H9 (cell line): ENCODE measurements around the gene NTMT1. TPM values are rescaled to one million over a fixed set of nuclear protein-coding genes. Genes with fewer than 3 reads are reported as not detected.

Experiments
- DNase-seq: peaks from one replicate; pipeline ENCODE4 v3.0.0-alpha.2; 2017
- H2AFZ ChIP-seq: one replicate; pipeline ENCODE4 v1.6.1; 2013; ENCODE audit warnings: mild to moderate bottlenecking, low read length, control low read depth, moderate library complexity
- H2AK5ac ChIP-seq: 2 replicates; pipeline ENCODE4 v1.6.1; 2013; ENCODE audit warnings: low read length, control low read depth, mixed read lengths; ENCODE audit not compliant: insufficient read length
- H2BK120ac ChIP-seq: one replicate; pipeline ENCODE4 v1.6.1; 2013; ENCODE audit warnings: low read depth, mild to moderate bottlenecking, low read length, control low read depth, inconsistent platforms; ENCODE audit not compliant: poor library complexity, severe bottlenecking
- H2BK12ac ChIP-seq: 2 replicates; pipeline ENCODE4 v1.6.1; 2013; ENCODE audit warnings: low read length, control low read depth, mixed read lengths, low read depth; ENCODE audit not compliant: insufficient read length
- H2BK15ac ChIP-seq: 2 replicates; pipeline ENCODE4 v1.6.1; 2013; ENCODE audit warnings: low read depth, low read length, control low read depth
- H2BK20ac ChIP-seq: one replicate; pipeline ENCODE4 v1.6.1; 2013; ENCODE audit warnings: low read depth, mild to moderate bottlenecking, low read length, control low read depth, inconsistent platforms; ENCODE audit not compliant: poor library complexity, severe bottlenecking
- H2BK5ac ChIP-seq: 2 replicates; pipeline ENCODE4 v1.6.1; 2013; ENCODE audit warnings: low read length, control low read depth, mixed read lengths; ENCODE audit not compliant: insufficient read length
- H3K14ac ChIP-seq: 2 replicates; pipeline ENCODE4 v1.6.1; 2013; ENCODE audit warnings: low read length, control low read depth; ENCODE audit not compliant: insufficient read depth
- H3K18ac ChIP-seq: 2 replicates; pipeline ENCODE4 v1.6.1; 2013; ENCODE audit warnings: low read depth, mild to moderate bottlenecking, mixed read lengths, low read length, control low read depth; ENCODE audit not compliant: insufficient read length
- H3K23ac ChIP-seq: 2 replicates; pipeline ENCODE4 v1.6.1; 2013; ENCODE audit warnings: low read length, control low read depth, mixed read lengths, low read depth; ENCODE audit not compliant: insufficient read length
- H3K23me2 ChIP-seq: 2 replicates; pipeline ENCODE4 v1.6.1; 2013; ENCODE audit warnings: low read depth, mild to moderate bottlenecking, mixed read lengths, low read length, control low read depth; ENCODE audit not compliant: insufficient read length, poor library complexity, severe bottlenecking
- H3K27ac ChIP-seq: 2 replicates; pipeline ENCODE4 v1.5.1; 2013; ENCODE audit warnings: low read length, control low read depth, mixed read lengths, low read depth; ENCODE audit not compliant: insufficient read length
- H3K27me3 ChIP-seq: 2 replicates; pipeline ENCODE4 v1.6.1; 2013; ENCODE audit warnings: low read length, control low read depth, inconsistent platforms; ENCODE audit not compliant: insufficient read depth
- H3K4ac ChIP-seq: 2 replicates; pipeline ENCODE4 v1.6.1; 2013; ENCODE audit warnings: low read depth, mild to moderate bottlenecking, control low read depth, inconsistent platforms, low read length, moderate library complexity
- H3K4me1 ChIP-seq: 2 replicates; pipeline ENCODE4 v1.6.1; 2013; ENCODE audit warnings: low read length, control low read depth, inconsistent platforms; ENCODE audit not compliant: insufficient read depth
- H3K4me2 ChIP-seq: 2 replicates; pipeline ENCODE4 v1.6.1; 2013; ENCODE audit warnings: low read length, control low read depth, mixed read lengths; ENCODE audit not compliant: insufficient read length, insufficient read depth
- H3K56ac ChIP-seq: 2 replicates; pipeline ENCODE4 v1.6.1; 2013; ENCODE audit warnings: low read depth, mild to moderate bottlenecking, mixed read lengths, low read length, control low read depth; ENCODE audit not compliant: insufficient read length
- H3K79me1 ChIP-seq: 2 replicates; pipeline ENCODE4 v1.6.1; 2013; ENCODE audit warnings: low read depth, mild to moderate bottlenecking, moderate library complexity, low read length, control low read depth, inconsistent platforms; ENCODE audit not compliant: insufficient read depth, poor library complexity, severe bottlenecking
- H3K79me2 ChIP-seq: 2 replicates; pipeline ENCODE4 v1.6.1; 2013; ENCODE audit warnings: low read length, control low read depth, inconsistent platforms; ENCODE audit not compliant: insufficient read depth
- H3K9ac ChIP-seq: 2 replicates; pipeline ENCODE4 v1.6.1; 2013; ENCODE audit warnings: low read length, control low read depth, mixed read lengths; ENCODE audit not compliant: insufficient read length; ENCODE audit errors: extremely low read depth
- H3K9me3 ChIP-seq: one replicate; pipeline ENCODE4 v1.6.1; 2013; ENCODE audit warnings: low read depth, low read length, inconsistent platforms; ENCODE audit not compliant: control insufficient read depth
- H3T11ph ChIP-seq: one replicate; pipeline ENCODE4 v1.6.1; 2013; ENCODE audit warnings: mild to moderate bottlenecking, low read length, control low read depth, inconsistent platforms
- H4K20me1 ChIP-seq: one replicate; pipeline ENCODE4 v1.6.1; 2013; ENCODE audit not compliant: control insufficient read depth, insufficient read length, insufficient read depth
- H4K5ac ChIP-seq: 2 replicates; pipeline ENCODE4 v1.6.1; 2013; ENCODE audit warnings: low read depth, mild to moderate bottlenecking, mixed read lengths, low read length, control low read depth; ENCODE audit not compliant: insufficient read length
- H4K8ac ChIP-seq: replicated peaks from 2 replicates; pipeline ENCODE4 v1.6.1; 2013; ENCODE audit warnings: low read length, control low read depth, mixed read lengths, low read depth; ENCODE audit not compliant: insufficient read length
- H4K91ac ChIP-seq: 2 replicates; pipeline ENCODE4 v1.6.1; 2013; ENCODE audit warnings: low read depth, mild to moderate bottlenecking, moderate library complexity, mixed read lengths, low read length, control low read depth; ENCODE audit not compliant: insufficient read length
- H3K27ac Mint-ChIP-seq, 3 experiments: 2 replicates in 2 of 3; 3 replicates in 1 of 3; pipeline ENCODE4 v1.8.0; 2020 to 2021; ENCODE audit warnings: mixed read lengths in 3 of 3, mild to moderate bottlenecking in 1 of 3, moderate library complexity in 1 of 3
- H3K27me3 Mint-ChIP-seq: 2 replicates; pipeline ENCODE4 v1.8.0; 2021; ENCODE audit warnings: low read depth, mild to moderate bottlenecking, moderate library complexity, mixed read lengths
- H3K36me3 Mint-ChIP-seq, 3 experiments: 2 replicates in 2 of 3; 3 replicates in 1 of 3; pipeline ENCODE4 v1.8.0; 2020 to 2021; ENCODE audit warnings: low read depth in 3 of 3, mixed read lengths in 3 of 3; ENCODE audit not compliant: insufficient read depth in 1 of 3
- H3K4me1 Mint-ChIP-seq, 2 experiments: 2 replicates each; pipeline ENCODE4 v1.8.0; 2020; ENCODE audit warnings: mixed read lengths in 2 of 2
- H3K4me3 Mint-ChIP-seq, 2 experiments: 2 replicates in 1 of 2; 3 replicates in 1 of 2; pipeline ENCODE4 v1.8.0; 2020 to 2021; ENCODE audit warnings: mild to moderate bottlenecking in 2 of 2, mixed read lengths in 2 of 2, moderate library complexity in 1 of 2
- H3K9me3 Mint-ChIP-seq, 2 experiments: 2 replicates in 1 of 2; 3 replicates in 1 of 2; pipeline ENCODE4 v1.8.0; 2020; ENCODE audit warnings: mild to moderate bottlenecking in 2 of 2, mixed read lengths in 2 of 2, moderate library complexity in 1 of 2
- CTCF ChIP-seq: fragments of 200-600 bp; sonication (generic); conservative IDR thresholded peaks from 3 replicates; pipeline ENCODE4 v1.8.0; 2021; ENCODE audit warnings: antibody characterized with exemption, mild to moderate bottlenecking
- WGBS: extraction: QIAGEN DNeasy Blood & Tissue Kit; methylation state at CpG from one replicate; pipeline ENCODE4 v1.1.7; 2013; ENCODE audit warnings: missing lambda C conversion rate, low lambda C conversion rate, mixed read lengths; ENCODE audit not compliant: insufficient read length; ENCODE audit errors: extremely low coverage; 5-methylcytosine and 5-hydroxymethylcytosine counted together
- total RNA-seq: library from RNA; stranded (reverse); gene quantifications from 2 replicates; pipeline ENCODE4 v1.2.1, GENCODE V29; 2021

The NTMT1 gene
- total RNA-seq, 1 experiment from 2014 or later = 57.9 TPM

GRCh38 chr9:129675620-129676019 lies 49.7 kb downstream of the NTMT1 start:
- no peak for TF ChIP-seq CTCF
- H3K79me1 ChIP-seq = no peaks in the 10 kb centered on the region
- H3K27me3 Mint-ChIP-seq = peaks cover 8% of the 10 kb centered on the region
- no peak overlapping the region for H3K9ac ChIP-seq
- no peak overlapping the region for H3K18ac ChIP-seq
- no peak overlapping the region for H3K56ac ChIP-seq
- H4K5ac ChIP-seq = no peak overlapping the region
- no peak overlapping the region for H3T11ph ChIP-seq
- no peak overlapping the region for H3K23ac ChIP-seq
- no peaks in the 10 kb centered on the region for H3K27me3 ChIP-seq
- H2BK120ac ChIP-seq = no peak overlapping the region
- no peak overlapping the region for H2BK12ac ChIP-seq
- no peak overlapping the region for H3K4ac ChIP-seq
- H3K4me1 Mint-ChIP-seq = peaks cover 10 to 22% of the 10 kb centered on the region in 2 experiments
- no peaks in the 10 kb centered on the region for H3K79me2 ChIP-seq
- no peaks in the 10 kb centered on the region for H3K4me1 ChIP-seq
- no peaks in the 10 kb centered on the region for H4K20me1 ChIP-seq
- no peaks in the 10 kb centered on the region for H3K23me2 ChIP-seq
- H3K4me2 ChIP-seq = no peak overlapping the region
- no peaks in the 10 kb centered on the region for H3K36me3 Mint-ChIP-seq
- H3K14ac ChIP-seq = no peak overlapping the region; the same call in 1 of the 2 replicates
- H4K8ac ChIP-seq = no peak overlapping the region
- no peak overlapping the region for H3K27ac ChIP-seq
- no peak overlapping the region for H2BK20ac ChIP-seq
- WGBS = no CpG with 5 or more reads among the region's 27 CpGs
- no peak overlapping the region for H2BK5ac ChIP-seq
- H2AK5ac ChIP-seq = no peak overlapping the region
- no peak overlapping the region for H4K91ac ChIP-seq
- H3K9me3 ChIP-seq = no peaks in the 10 kb centered on the region
- no peaks in the 10 kb centered on the region for H3K9me3 Mint-ChIP-seq
- no peak overlapping the region for H2BK15ac ChIP-seq
- H3K4me3 Mint-ChIP-seq = no peak overlapping the region
- no peak overlapping the region; a peak in 1 of 7 replicates for H3K27ac Mint-ChIP-seq
- no peak for DNase-seq
- H2AFZ ChIP-seq = no peak overlapping the region
